Panc1 (cell line): Measurements from ENCODE around the gene NOS1AP.

Experiments
- CTCF ChIP-seq: fragments of 450-650 bp; IDR thresholded peaks from 2 replicates; pipeline ENCODE4 v1.5.1; 2017; ENCODE audit warnings: mild to moderate bottlenecking
- POLR2AphosphoS5 ChIP-seq: IDR thresholded peaks from 2 replicates; pipeline ENCODE4 v1.6.1; 2012; ENCODE audit warnings: mild to moderate bottlenecking, low read depth, low read length, moderate library complexity
- SIN3A ChIP-seq: IDR thresholded peaks from 2 replicates; pipeline ENCODE4 v1.6.1; 2012; ENCODE audit warnings: low read depth, mild to moderate bottlenecking, low read length, moderate library complexity, borderline replicate concordance; ENCODE audit not compliant: insufficient read depth
- TF ChIP-seq, protein P1 (sequence below), 2 experiments: IDR thresholded peaks; 2 replicates each; pipeline ENCODE4 v1.6.1; 2011 to 2012; ENCODE audit warnings: low read depth in 2 of 2, control low read depth in 1 of 2, low read length in 1 of 2, mild to moderate bottlenecking in 1 of 2, moderate library complexity in 1 of 2; ENCODE audit not compliant: insufficient read depth in 1 of 2

DNA sequence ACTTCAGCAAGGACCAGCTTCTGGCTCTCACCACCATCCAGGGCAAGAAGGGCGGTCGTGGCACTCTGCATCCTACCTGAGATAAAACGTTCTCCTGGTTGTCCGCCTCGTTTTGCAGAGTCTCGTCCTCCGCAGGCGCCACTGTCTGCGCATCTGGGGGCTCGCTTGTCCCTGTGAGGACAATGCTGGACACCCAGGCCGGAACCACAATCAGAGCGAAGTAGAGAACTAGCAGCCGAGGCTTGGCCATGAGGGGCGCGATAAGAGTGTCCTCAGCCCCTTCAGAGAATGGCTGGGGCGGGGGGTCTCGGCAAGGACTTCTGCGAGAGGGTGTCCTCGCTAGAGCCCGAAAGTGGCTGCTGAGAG, 46.3 kb upstream of the NOS1AP start:
- TF ChIP-seq, protein P1, sequence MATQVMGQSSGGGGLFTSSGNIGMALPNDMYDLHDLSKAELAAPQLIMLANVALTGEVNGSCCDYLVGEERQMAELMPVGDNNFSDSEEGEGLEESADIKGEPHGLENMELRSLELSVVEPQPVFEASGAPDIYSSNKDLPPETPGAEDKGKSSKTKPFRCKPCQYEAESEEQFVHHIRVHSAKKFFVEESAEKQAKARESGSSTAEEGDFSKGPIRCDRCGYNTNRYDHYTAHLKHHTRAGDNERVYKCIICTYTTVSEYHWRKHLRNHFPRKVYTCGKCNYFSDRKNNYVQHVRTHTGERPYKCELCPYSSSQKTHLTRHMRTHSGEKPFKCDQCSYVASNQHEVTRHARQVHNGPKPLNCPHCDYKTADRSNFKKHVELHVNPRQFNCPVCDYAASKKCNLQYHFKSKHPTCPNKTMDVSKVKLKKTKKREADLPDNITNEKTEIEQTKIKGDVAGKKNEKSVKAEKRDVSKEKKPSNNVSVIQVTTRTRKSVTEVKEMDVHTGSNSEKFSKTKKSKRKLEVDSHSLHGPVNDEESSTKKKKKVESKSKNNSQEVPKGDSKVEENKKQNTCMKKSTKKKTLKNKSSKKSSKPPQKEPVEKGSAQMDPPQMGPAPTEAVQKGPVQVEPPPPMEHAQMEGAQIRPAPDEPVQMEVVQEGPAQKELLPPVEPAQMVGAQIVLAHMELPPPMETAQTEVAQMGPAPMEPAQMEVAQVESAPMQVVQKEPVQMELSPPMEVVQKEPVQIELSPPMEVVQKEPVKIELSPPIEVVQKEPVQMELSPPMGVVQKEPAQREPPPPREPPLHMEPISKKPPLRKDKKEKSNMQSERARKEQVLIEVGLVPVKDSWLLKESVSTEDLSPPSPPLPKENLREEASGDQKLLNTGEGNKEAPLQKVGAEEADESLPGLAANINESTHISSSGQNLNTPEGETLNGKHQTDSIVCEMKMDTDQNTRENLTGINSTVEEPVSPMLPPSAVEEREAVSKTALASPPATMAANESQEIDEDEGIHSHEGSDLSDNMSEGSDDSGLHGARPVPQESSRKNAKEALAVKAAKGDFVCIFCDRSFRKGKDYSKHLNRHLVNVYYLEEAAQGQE (IDR thresholded peaks at IDR 0.05; ENCODE audit: insufficient read depth in 1 of 2, low read depth in 2 of 2, low read length in 1 of 2) = no peak
- TF ChIP-seq CTCF (no peak), POLR2AphosphoS5 (no peak), SIN3A (no peak)
